ENCODE measurements around the gene GUCD1.
"Not testable (repeated sequence)": the region's sequence is repeated elsewhere in the genome, so short reads cannot be mapped to it uniquely, and the experiment has no call there.

The GUCD1 gene

DNA sequence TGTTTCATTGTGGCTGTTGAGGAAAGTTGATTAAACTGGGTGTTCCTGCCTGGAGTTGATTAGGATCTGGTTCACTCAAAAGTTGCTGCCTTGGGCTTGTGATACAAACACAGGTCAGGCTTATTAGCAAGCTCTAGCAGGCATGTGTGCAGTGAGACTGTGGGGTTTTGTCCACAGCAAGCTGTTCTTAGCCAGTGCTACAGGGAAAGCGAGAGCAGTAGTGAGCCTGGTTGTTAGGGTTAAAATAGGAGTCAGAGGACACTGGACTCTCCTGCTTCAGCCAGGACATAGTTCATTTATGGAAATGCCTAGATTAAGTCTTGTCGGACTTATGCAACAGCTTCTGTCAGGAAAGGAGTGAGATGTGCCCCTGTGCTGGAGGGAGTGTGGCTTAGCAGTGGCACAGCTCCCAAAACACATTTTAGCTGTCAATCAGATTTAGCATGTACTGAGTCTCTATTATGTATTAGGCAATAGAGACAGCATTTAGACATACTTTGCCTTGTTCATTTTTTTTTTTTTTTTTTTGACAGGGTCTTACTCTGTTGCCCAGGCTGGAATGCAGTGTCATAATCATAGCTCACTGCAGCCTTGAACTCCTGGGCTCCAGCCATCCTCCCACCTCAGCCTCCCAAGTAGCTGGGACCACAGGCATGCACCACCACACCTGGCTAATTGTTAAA, 9.6 kb upstream of the GUCD1 start:
- no peak for DNase-seq
- no peak overlapping the region for H3K4me3 Mint-ChIP-seq

DNA sequence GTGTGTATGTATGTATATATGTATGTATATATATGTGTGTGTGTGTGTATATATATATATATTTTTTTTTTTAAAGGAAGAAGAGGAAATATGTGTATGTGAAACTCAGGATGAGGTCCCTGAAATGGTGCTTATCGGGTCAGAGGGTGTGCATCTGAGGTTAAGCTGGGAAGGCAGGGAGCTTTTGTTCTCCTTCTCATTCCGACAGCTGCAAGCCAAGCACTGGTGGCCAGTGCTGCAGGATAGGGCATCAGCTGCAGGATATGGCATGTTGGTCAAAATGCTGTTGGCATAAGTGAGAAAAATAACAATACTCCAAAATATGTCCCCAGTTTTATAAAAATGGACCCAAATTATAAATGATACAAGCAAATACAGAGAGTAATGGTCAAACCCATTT, 8.3 kb upstream of the GUCD1 start:
- no peak for ATAC-seq (replicated peaks)
- H3K4me1 Mint-ChIP-seq: peaks cover 34 to 61% of the 10 kb centered on the region in 2 donors
- H3K27me3 Mint-ChIP-seq: no peaks in the 10 kb centered on the region
- H3K27ac Mint-ChIP-seq: no peak overlapping the region
- no peak for DNase-seq
- peaks cover 18 to 37% of the 10 kb centered on the region in 2 donors for H3K36me3 Mint-ChIP-seq
- no peaks in the 10 kb centered on the region for H3K9me3 Mint-ChIP-seq
- no peak overlapping the region for H3K4me3 Mint-ChIP-seq

More for the DNA sequence above, 9.6 kb upstream of the GUCD1 start:
- peaks cover 15 to 30% of the 10 kb centered on the region in 2 donors for H3K36me3 Mint-ChIP-seq
- no peaks in the 10 kb centered on the region for H3K27me3 Mint-ChIP-seq
- no peaks in the 10 kb centered on the region for H3K9me3 Mint-ChIP-seq
- peaks cover 24 to 48% of the 10 kb centered on the region in 2 donors for H3K4me1 Mint-ChIP-seq
- H3K27ac Mint-ChIP-seq: peak overlapping the region; percentile 77
- no peak for ATAC-seq (replicated peaks)

GRCh38 chr22:24559471-24559870, 4.5 kb upstream of the GUCD1 start:
- Mint-ChIP-seq H3K4me1 (peaks cover 30 to 61% of the 10 kb centered on the region in 2 donors), H3K4me3 (no peak overlapping the region), H3K27me3 (no peaks in the 10 kb centered on the region), H3K9me3 (no peaks in the 10 kb centered on the region), H3K27ac (peak overlapping the region; percentile 42), H3K36me3 (peaks cover 29 to 45% of the 10 kb centered on the region in 2 donors)
- ATAC-seq (replicated peaks) (no peak), DNase-seq (no peak)

DNA sequence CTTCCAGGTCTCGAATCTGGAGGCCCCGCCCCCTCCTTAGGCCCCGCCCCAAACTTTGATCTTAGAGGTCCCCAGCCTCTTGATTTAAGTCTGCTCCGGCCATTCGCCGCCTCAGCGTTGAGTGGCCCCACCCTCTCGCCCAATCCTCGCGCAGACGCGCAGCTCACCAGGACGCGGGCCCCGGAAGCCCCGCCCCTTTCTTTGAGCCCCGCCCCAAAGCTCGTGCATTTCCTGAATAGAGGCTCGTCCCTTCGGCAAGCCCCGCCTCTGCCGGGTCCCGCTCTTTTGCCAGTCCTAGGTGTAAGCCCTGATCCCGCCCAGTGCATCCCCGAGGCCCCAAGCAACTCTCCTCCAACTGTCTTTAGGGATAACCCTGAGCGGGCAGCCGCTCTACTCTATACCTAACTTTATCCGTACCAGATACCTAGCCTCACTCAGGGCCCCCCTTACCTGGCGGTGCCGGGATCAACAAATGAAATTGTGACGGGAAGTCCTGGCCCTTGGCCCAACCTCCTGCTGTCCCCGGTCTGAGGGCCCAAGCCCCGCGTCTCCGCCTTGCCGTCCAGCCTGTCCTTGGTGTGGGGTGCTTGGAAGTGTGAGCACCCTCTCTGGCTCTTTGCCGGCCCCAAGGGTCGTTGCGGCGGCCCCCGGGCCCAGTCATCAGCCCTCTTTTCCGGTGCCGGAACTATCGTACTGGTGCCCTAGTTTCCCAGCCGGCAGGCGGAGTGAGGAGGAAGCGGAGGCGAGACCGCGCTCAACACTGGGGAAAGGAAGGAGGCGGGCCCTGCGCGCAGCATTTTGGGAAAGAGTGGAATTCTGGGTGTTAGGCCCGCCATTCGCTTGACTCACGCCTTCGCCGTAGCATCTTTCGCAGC, 464 bp upstream of the GUCD1 start, which contains the start of gene SNRPD3:
SNRPD3 (plus strand) TSS at position 835 of the 875 bp plus-strand sequence. CDS start 1,676 bp downstream, outside the sequence.
- peak within 1 kb of the TSS; percentile 98 for H3K27ac Mint-ChIP-seq
- DNase-seq (peak; percentile 97), ATAC-seq (replicated peaks) (peak; percentile 82 to 86)
- no peaks in the 10 kb centered on the region for H3K9me3 Mint-ChIP-seq
- H3K4me1 Mint-ChIP-seq: peaks cover 49 to 70% of the 10 kb centered on the region in 2 donors
- no peaks in the 10 kb centered on the region for H3K27me3 Mint-ChIP-seq
- peaks cover 34 to 54% of the 10 kb centered on the region in 2 donors for H3K36me3 Mint-ChIP-seq
- peak within 1 kb of the TSS; percentile 97 to 98 for H3K4me3 Mint-ChIP-seq

GRCh38 chr22:24553597-24554312, 1.2 kb downstream of the GUCD1 start:
- peak overlapping the region; percentile 98 for H3K27ac Mint-ChIP-seq
- no peak for ATAC-seq (replicated peaks)
- H3K27me3 Mint-ChIP-seq: no peaks in the 10 kb centered on the region
- H3K4me3 Mint-ChIP-seq: peak overlapping the region; percentile 97 to 98
- H3K9me3 Mint-ChIP-seq: no peaks in the 10 kb centered on the region
- DNase-seq: no peak
- peaks cover 51 to 73% of the 10 kb centered on the region in 2 donors for H3K4me1 Mint-ChIP-seq
- peaks cover 34 to 51% of the 10 kb centered on the region in 2 donors for H3K36me3 Mint-ChIP-seq

DNA sequence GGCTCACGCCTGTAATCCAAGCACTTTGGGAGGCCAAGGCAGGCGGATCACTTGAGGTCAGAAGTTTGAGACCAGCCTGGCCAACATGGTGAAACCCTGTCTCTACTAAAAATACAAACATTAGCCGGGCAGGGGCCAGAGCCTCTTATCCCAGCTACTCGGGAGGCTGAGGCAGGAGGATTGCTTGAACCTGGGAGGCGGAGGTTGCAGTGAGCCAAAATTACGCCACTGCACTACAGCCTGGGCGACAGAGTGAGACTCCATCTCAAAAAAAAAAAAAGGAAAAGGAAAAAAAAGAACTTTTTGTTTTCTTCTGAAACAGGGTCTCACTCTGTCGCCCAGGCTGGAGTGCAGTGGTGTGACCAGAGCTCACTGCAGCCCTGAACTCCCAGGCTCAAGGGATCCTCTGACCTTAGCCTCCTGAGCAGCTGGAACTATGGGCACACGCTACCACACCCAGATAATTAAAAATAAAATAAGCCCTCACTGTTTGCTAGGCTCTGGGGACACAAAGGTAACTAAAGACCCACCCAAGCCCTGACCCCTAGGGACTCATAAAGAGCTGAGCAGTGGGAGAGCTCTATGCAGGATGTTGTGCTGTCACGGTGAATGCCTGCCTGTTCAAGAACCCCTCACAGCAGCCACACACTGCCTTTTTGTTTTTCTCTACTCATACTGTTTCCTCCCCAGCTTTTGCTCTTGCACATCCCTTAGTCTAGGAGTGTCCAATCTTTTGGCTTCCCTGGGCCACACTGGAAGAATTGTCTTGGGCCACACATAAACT, 2.2 kb downstream of the GUCD1 start:
- not testable (repeated sequence) for H3K9me3 Mint-ChIP-seq, H3K27me3 Mint-ChIP-seq
- peak; percentile 13 for DNase-seq
- peaks cover 34 to 51% of the 10 kb centered on the region in 2 donors for H3K36me3 Mint-ChIP-seq
- peak; percentile 13 to 20 for ATAC-seq (replicated peaks)
- peaks cover 44 to 70% of the 10 kb centered on the region in 2 donors for H3K4me1 Mint-ChIP-seq
- H3K27ac Mint-ChIP-seq: peak overlapping the region; percentile 98
- H3K4me3 Mint-ChIP-seq: peak overlapping the region; percentile 97 to 98

GRCh38 chr22:24550902-24551435, 4.0 kb downstream of the GUCD1 start:
- Mint-ChIP-seq H3K9me3 (no peaks in the 10 kb centered on the region), H3K36me3 (peaks cover 44 to 58% of the 10 kb centered on the region in 2 donors), H3K27ac (peak overlapping the region; percentile 82), H3K4me1 (peaks cover 41 to 74% of the 10 kb centered on the region in 2 donors), H3K27me3 (no peaks in the 10 kb centered on the region), H3K4me3 (peak overlapping the region; percentile 26 to 46)
- DNase-seq (no peak), ATAC-seq (replicated peaks) (no peak)

DNA sequence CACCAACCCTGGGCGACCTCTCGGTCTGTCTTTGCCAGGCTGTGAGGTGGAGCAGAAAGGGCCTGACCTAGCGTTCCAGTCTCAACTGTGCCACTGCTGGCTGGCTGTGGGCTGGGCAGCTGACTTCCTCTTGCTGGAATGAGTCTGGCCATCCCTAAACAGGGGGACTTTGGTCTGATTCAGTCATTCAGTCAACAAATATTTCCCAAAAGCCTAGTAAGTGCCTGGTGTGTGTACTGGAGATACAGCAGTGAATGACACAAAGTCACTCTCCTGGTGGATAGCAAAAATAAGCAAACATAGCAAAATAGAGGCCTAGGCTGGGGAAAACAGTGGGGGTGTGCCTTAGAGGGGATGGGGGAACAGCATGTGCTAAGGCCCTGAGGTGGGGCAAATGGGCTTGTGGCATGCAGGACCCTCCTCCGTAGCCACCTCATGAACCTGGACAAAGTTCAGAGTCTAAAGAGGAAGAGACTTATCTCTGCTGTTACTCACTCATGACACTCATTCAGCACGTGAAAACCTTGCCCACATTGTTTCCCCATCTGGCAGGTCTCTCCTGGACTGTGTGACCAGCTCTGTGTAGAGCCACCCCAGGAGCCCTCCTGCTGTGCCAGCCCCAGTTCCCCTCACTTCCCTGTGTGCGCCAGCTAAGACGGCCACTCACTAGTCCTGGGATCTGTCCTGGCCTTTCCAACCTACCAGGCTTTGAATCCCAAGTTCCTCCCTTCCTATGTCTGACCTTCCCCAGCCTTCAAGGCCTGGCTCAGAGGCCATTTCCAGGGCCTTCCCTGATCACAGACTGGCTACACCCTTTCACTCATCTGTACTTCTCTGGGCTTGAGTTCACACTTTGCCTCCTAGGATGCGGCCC, 4.7 kb downstream of the GUCD1 start:
- no peak for ATAC-seq (replicated peaks)
- no peak for DNase-seq
- no peaks in the 10 kb centered on the region for H3K27me3 Mint-ChIP-seq
- no peaks in the 10 kb centered on the region for H3K9me3 Mint-ChIP-seq
- H3K27ac Mint-ChIP-seq: peak overlapping the region; percentile 82
- peaks cover 41 to 74% of the 10 kb centered on the region in 2 donors for H3K4me1 Mint-ChIP-seq
- H3K36me3 Mint-ChIP-seq: peaks cover 42 to 55% of the 10 kb centered on the region in 2 donors
- peak overlapping the region; percentile 26 to 46 for H3K4me3 Mint-ChIP-seq

GRCh38 chr22:24548812-24549211, 6.1 kb downstream of the GUCD1 start:
- peaks cover 40 to 77% of the 10 kb centered on the region in 2 donors for H3K4me1 Mint-ChIP-seq

DNA sequence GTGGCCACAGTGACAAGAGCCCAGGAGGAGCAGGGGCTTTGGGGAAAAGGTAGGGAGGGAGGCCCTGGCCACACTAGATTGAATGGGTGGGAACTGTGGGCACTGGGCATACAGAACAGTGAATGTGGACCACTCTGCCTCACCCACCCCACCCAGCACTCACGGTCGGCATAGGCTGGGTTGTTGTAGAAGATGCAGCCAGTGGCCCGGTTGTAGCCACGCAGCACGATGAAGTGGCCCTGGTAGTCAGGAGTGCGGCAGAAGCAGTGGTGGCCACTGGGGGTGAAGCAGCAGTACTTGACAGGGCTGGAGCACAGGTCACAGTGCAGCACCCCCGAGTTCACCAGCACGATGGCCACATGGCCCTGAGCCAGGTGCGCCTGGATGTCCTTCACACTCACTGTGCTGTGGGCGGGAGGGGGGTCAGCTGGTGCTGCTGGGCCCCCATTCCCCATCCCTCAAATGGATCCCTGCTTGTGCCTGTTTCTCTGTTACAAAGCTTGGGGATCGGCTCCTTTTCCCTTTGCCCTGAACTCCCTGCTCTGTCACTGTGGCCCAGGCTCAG, 11.2 kb downstream of the GUCD1 start:
- Mint-ChIP-seq H3K4me1 (peaks cover 34 to 74% of the 10 kb centered on the region in 2 donors), H3K36me3 (peaks cover 74 to 79% of the 10 kb centered on the region in 2 donors), H3K27ac (no peak overlapping the region), H3K9me3 (no peaks in the 10 kb centered on the region), H3K27me3 (no peaks in the 10 kb centered on the region), H3K4me3 (no peak overlapping the region)
- ATAC-seq (replicated peaks) (no peak), DNase-seq (no peak)

More at GRCh38 chr22:24548812-24549211, 6.1 kb downstream of the GUCD1 start:
- DNase-seq: no peak
- no peaks in the 10 kb centered on the region for H3K9me3 Mint-ChIP-seq
- no peak overlapping the region for H3K27ac Mint-ChIP-seq
- no peak overlapping the region for H3K4me3 Mint-ChIP-seq
- no peak for ATAC-seq (replicated peaks)
- H3K36me3 Mint-ChIP-seq: peaks cover 48 to 61% of the 10 kb centered on the region in 2 donors
- H3K27me3 Mint-ChIP-seq: no peaks in the 10 kb centered on the region

DNA sequence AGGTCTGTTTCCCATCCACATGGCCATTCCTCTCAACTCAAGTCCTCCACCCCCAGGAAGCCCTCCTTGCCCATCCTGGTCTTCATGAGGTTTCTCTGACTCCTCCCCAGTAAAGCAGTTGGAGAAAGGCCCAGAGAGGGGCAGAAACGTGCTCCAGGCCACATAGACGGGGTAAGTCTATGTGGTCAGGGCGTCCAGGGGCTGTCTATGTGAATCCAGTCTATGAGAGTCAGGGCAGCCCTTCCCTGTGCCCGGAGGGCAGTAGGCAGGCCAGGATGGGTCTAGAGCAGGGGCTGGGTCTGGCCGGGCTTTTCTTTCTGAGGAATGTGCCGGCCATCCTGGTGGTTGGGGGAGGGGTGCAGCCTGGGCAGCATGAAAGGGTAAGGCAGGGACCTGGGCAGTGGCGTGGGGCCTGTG, 11.7 kb downstream of the GUCD1 start:
- peak overlapping the region; percentile 86 for H3K27ac Mint-ChIP-seq
- ATAC-seq (replicated peaks) (no peak), DNase-seq (no peak)
- H3K9me3 Mint-ChIP-seq: no peaks in the 10 kb centered on the region
- no peaks in the 10 kb centered on the region for H3K27me3 Mint-ChIP-seq
- H3K4me1 Mint-ChIP-seq: peaks cover 32 to 69% of the 10 kb centered on the region in 2 donors
- no peak overlapping the region for H3K4me3 Mint-ChIP-seq
- peaks cover 69 to 74% of the 10 kb centered on the region in 2 donors for H3K36me3 Mint-ChIP-seq

- Mint-ChIP-seq H3K27me3 (no peaks in the 10 kb centered on the region), H3K4me3 (no peak overlapping the region), H3K9me3 (no peaks in the 10 kb centered on the region), H3K27ac (peak overlapping the region; percentile 89), H3K4me1 (peaks cover 32 to 66% of the 10 kb centered on the region in 2 donors), H3K36me3 (peaks cover 64 to 68% of the 10 kb centered on the region in 2 donors)
- DNase-seq (no peak), ATAC-seq (replicated peaks) (no peak)
These were observed 12.3 kb downstream of the GUCD1 start for GRCh38 chr22:24542641-24543040.

All from stimulated activated naive B cell treated with anti-CD40 and anti-IgM and Interleukin-4, amounts not matched to agents 10 μg/mL and 1 μg/mL and 100 μg/mL, for 72 hours (primary cell).